HepG2 (cell line): ENCODE results near the gene APOC1. TPM values are rescaled to one million over a fixed set of nuclear protein-coding genes. Genes with fewer than 3 reads are reported as not detected.

Experiments used
- ARID2 ChIP-seq: sonication (generic); formaldehyde crosslinking; IDR thresholded peaks from 2 replicates; pipeline ENCODE4 v1.8.1; 2022; ENCODE audit warnings: mild to moderate bottlenecking, missing genetic modification reagents, borderline replicate concordance
- CHD4 ChIP-seq: fragments of 200-600 bp; sonication (generic); IDR thresholded peaks from 2 replicates; pipeline ENCODE4 v1.7.0; 2017; ENCODE audit warnings: mild to moderate bottlenecking, low read length, borderline replicate concordance
- EP300 ChIP-seq, 3 experiments: sonication (generic) in 1 of 3; formaldehyde crosslinking in 1 of 3; IDR thresholded peaks; 2 replicates each; pipeline versions ENCODE4 v1.5.1 to v1.6.1; 2011 to 2020; ENCODE audit warnings: low read depth in 2 of 3, low read length in 2 of 3, borderline replicate concordance in 1 of 3, improper control_type of control experiment in 1 of 3, mild to moderate bottlenecking in 1 of 3, missing genetic modification reagents in 1 of 3, moderate library complexity in 1 of 3
- FOXA1 ChIP-seq, 2 experiments: fragments of 450-650 bp in 1 of 2; sonication (generic) in 1 of 2; formaldehyde crosslinking in 1 of 2; IDR thresholded peaks; 2 replicates each; pipeline versions ENCODE4 v1.4.0 to v1.6.1; 2016 to 2020; ENCODE audit warnings: missing genetic modification reagents in 1 of 2
- FUBP1 ChIP-seq: sonication (generic); formaldehyde crosslinking; IDR thresholded peaks from 2 replicates; pipeline ENCODE4 v1.5.1; 2020; ENCODE audit warnings: missing genetic modification reagents, mild to moderate bottlenecking, borderline replicate concordance
- HDAC6 ChIP-seq: fragments of 200-600 bp; sonication (generic); IDR thresholded peaks from 2 replicates; pipeline ENCODE4 v1.7.0; 2017; ENCODE audit warnings: mild to moderate bottlenecking, antibody characterized with exemption, low read length, low read depth
- HOXA7 ChIP-seq: sonication (generic); formaldehyde crosslinking; IDR thresholded peaks from 2 replicates; pipeline ENCODE4 v1.8.1; 2022; ENCODE audit warnings: mild to moderate bottlenecking, missing genetic modification reagents, moderate library complexity
- IRX3 ChIP-seq: sonication (generic); formaldehyde crosslinking; IDR thresholded peaks from 2 replicates; pipeline ENCODE4 v1.8.1; 2023; ENCODE audit warnings: mild to moderate bottlenecking, low read depth, missing genetic modification reagents, borderline replicate concordance
- KLF11 ChIP-seq: IDR thresholded peaks from 2 replicates; pipeline ENCODE4 v1.6.1; 2016; ENCODE audit warnings: missing compliant biosample characterization
- MAFG ChIP-seq: sonication (generic); formaldehyde crosslinking; IDR thresholded peaks from 2 replicates; pipeline ENCODE4 v1.5.1; 2020; ENCODE audit warnings: mild to moderate bottlenecking, missing genetic modification reagents
- NFYB ChIP-seq: sonication (generic); formaldehyde crosslinking; IDR thresholded peaks from 2 replicates; pipeline ENCODE4 v1.4.0; 2020; ENCODE audit warnings: missing genetic modification reagents
- RBFOX2 ChIP-seq: fragments of 200-400 bp; formaldehyde crosslinking; IDR thresholded peaks from 2 replicates; pipeline ENCODE4 v1.6.1; 2017; ENCODE audit warnings: low read depth, mild to moderate bottlenecking, low read length
- SALL1 ChIP-seq: sonication (generic); formaldehyde crosslinking; IDR thresholded peaks from 2 replicates; pipeline ENCODE4 v1.8.0; 2022; ENCODE audit warnings: mild to moderate bottlenecking, missing genetic modification reagents
- SMARCC2 ChIP-seq: fragments of 450-650 bp; IDR thresholded peaks from 2 replicates; pipeline ENCODE4 v1.6.1; 2017; ENCODE audit warnings: antibody characterized with exemption, mild to moderate bottlenecking
- ZFP90 ChIP-seq: sonication (generic); formaldehyde crosslinking; IDR thresholded peaks from 2 replicates; pipeline ENCODE4 v1.8.0; 2022; ENCODE audit warnings: missing genetic modification reagents, mild to moderate bottlenecking, inconsistent platforms, borderline replicate concordance
- ZNF12 ChIP-seq: sonication (generic); formaldehyde crosslinking; IDR thresholded peaks from 2 replicates; pipeline ENCODE4 v1.5.0; 2020; ENCODE audit warnings: missing genetic modification reagents
- ZNF3 ChIP-seq: IDR thresholded peaks from 2 replicates; pipeline ENCODE4 v1.7.0; 2017; ENCODE audit warnings: inconsistent platforms
- ZNF589 ChIP-seq: sonication (generic); formaldehyde crosslinking; conservative IDR thresholded peaks from 2 replicates; pipeline ENCODE4 v1.8.0; 2022; ENCODE audit warnings: mild to moderate bottlenecking, moderate library complexity, missing genetic modification reagents
- ZNF768 ChIP-seq: sonication (generic); formaldehyde crosslinking; IDR thresholded peaks from 2 replicates; pipeline ENCODE4 v1.4.0; 2020; ENCODE audit warnings: missing genetic modification reagents
- ZNF878 ChIP-seq: sonication (generic); formaldehyde crosslinking; IDR thresholded peaks from 2 replicates; pipeline ENCODE4 v1.8.1; 2023; ENCODE audit warnings: mild to moderate bottlenecking, missing genetic modification reagents, moderate library complexity
- polyA plus RNA-seq, 8 experiments: library from polyadenylated mRNA; depleted of rRNA in 3 of 8; stranded (reverse) in 7 of 8; unstranded in 1 of 8; fragments of >200 nt; fragmentation: Illumina TruSeq in 4 of 8; extraction: Trizol in 4 of 8; gene quantifications; 2 replicates each; pipeline versions ENCODE4 v1.2.1 to v1.2.3, GENCODE V29; 2011 to 2016; ENCODE audit warnings: low read depth in 4 of 8, missing spikeins in 1 of 8, mixed read lengths in 1 of 8; ENCODE audit not compliant: insufficient read depth in 1 of 8
- total RNA-seq, 5 experiments: library from RNA; depleted of rRNA; stranded (reverse); fragments of >200 nt; fragmentation: Illumina TruSeq; extraction: Trizol; gene quantifications; 2 replicates each; pipeline ENCODE4 v1.2.3, GENCODE V29; 2016; ENCODE audit warnings: low read depth in 1 of 5
- TF ChIP-seq, protein P1 (sequence below): sonication (generic); formaldehyde crosslinking; IDR thresholded peaks from 2 replicates; pipeline ENCODE4 v1.4.0; 2020; ENCODE audit warnings: missing genetic modification reagents, borderline replicate concordance
- TF ChIP-seq, protein P2 (sequence below): sonication (generic); formaldehyde crosslinking; IDR thresholded peaks from 2 replicates; pipeline ENCODE4 v1.4.0; 2020; ENCODE audit warnings: mild to moderate bottlenecking, low read depth, missing genetic modification reagents

APOC1 gene
- total and polyA plus RNA-seq, 2 of the 13 experiments (the other 11 are each of a cell fraction or from before 2014, with no cell fraction given) = 600 to 1,235 TPM

GRCh38 chr19:44890366-44891015 lies 23.9 kb upstream of the APOC1 start (continued):
- TF ChIP-seq, protein P1, sequence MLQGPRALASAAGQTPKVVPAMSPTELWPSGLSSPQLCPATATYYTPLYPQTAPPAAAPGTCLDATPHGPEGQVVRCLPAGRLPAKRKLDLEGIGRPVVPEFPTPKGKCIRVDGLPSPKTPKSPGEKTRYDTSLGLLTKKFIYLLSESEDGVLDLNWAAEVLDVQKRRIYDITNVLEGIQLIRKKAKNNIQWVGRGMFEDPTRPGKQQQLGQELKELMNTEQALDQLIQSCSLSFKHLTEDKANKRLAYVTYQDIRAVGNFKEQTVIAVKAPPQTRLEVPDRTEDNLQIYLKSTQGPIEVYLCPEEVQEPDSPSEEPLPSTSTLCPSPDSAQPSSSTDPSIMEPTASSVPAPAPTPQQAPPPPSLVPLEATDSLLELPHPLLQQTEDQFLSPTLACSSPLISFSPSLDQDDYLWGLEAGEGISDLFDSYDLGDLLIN (CRISPR knock-in tag) = no peak
- peak; percentile 85; the same call in 1 of the 2 replicates for TF ChIP-seq NFYB (CRISPR knock-in tag)
- no peak for TF ChIP-seq ZFP90 (CRISPR knock-in tag)
- no peak for TF ChIP-seq FOXA1 (IDR thresholded peaks at IDR 0.05)
- no peak for TF ChIP-seq FOXA1 (CRISPR knock-in tag; IDR thresholded peaks at IDR 0.05)
- no peak for TF ChIP-seq MAFG (CRISPR knock-in tag)
- peak; percentile 3; the same call in 1 of the 2 replicates for TF ChIP-seq RBFOX2
- TF ChIP-seq HDAC6 = no peak
- no peak for TF ChIP-seq IRX3 (CRISPR knock-in tag)
- TF ChIP-seq HOXA7 (CRISPR knock-in tag) = no peak
- no peak for TF ChIP-seq ZNF768
- no peak; the same call in 1 of the 2 replicates for TF ChIP-seq ZNF878 (CRISPR knock-in tag)
- TF ChIP-seq CHD4 = no peak
- no peak for TF ChIP-seq ARID2 (CRISPR knock-in tag)
- TF ChIP-seq EP300 (IDR thresholded peaks at IDR 0.05; ENCODE audit: low read depth in 2 of 2, low read length in 2 of 2) = peak in 1 of 2 experiments; percentile 38; a peak in 1 of 4 replicates
- TF ChIP-seq EP300 (CRISPR knock-in tag; IDR thresholded peaks at IDR 0.05; ENCODE audit: borderline replicate concordance) = peak; percentile 26; the same call in 1 of the 2 replicates
- no peak for TF ChIP-seq ZNF12 (CRISPR knock-in tag)
- TF ChIP-seq, protein P2, sequence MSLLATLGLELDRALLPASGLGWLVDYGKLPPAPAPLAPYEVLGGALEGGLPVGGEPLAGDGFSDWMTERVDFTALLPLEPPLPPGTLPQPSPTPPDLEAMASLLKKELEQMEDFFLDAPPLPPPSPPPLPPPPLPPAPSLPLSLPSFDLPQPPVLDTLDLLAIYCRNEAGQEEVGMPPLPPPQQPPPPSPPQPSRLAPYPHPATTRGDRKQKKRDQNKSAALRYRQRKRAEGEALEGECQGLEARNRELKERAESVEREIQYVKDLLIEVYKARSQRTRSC (CRISPR knock-in tag) = no peak
- peak; percentile 65; the same call in 1 of the 2 replicates for TF ChIP-seq SALL1 (CRISPR knock-in tag)
- no peak for TF ChIP-seq ZNF589 (CRISPR knock-in tag)
- TF ChIP-seq FUBP1 = no peak
- TF ChIP-seq ZNF3 = no peak; the same call in 1 of the 2 replicates
- TF ChIP-seq SMARCC2 = no peak
- TF ChIP-seq KLF11 = no peak
